ENCODE data around the gene POLDIP2.

The POLDIP2 gene

GRCh38 chr17:28398280-28398981, 41.1 kb upstream of the POLDIP2 start:
- Histone ChIP-seq H3K27ac (ENCODE audit: insufficient read depth, low read length, poor library complexity, severe bottlenecking) (no peak overlapping the region), H3K4me3 (ENCODE audit: insufficient read depth, low read depth, low read length, poor library complexity, severe bottlenecking) (no peak overlapping the region), H3K27me3 (replicated peaks; ENCODE audit: control insufficient read depth, insufficient read depth, low read length, poor library complexity, severe bottlenecking) (no peaks in the 10 kb centered on the region), H3K9me3 (ENCODE audit: control insufficient read depth, low read length) (no peaks in the 10 kb centered on the region), H3K36me3 (ENCODE audit: control insufficient read depth, insufficient read depth, low read length) (peaks cover 22% of the 10 kb centered on the region), H3K4me1 (ENCODE audit: control insufficient read depth, insufficient read depth, low read length, poor library complexity, severe bottlenecking) (no peaks in the 10 kb centered on the region)
- no peak for DNase-seq

GRCh38 chr17:28397687-28398279, 40.5 kb upstream of the POLDIP2 start:
- Histone ChIP-seq H3K36me3 (ENCODE audit: control insufficient read depth, insufficient read depth, low read length) (peaks cover 23% of the 10 kb centered on the region), H3K27ac (ENCODE audit: insufficient read depth, low read length, poor library complexity, severe bottlenecking) (no peak overlapping the region), H3K9me3 (ENCODE audit: control insufficient read depth, low read length) (no peaks in the 10 kb centered on the region), H3K4me3 (ENCODE audit: insufficient read depth, low read depth, low read length, poor library complexity, severe bottlenecking) (no peak overlapping the region), H3K27me3 (replicated peaks; ENCODE audit: control insufficient read depth, insufficient read depth, low read length, poor library complexity, severe bottlenecking) (no peaks in the 10 kb centered on the region), H3K4me1 (ENCODE audit: control insufficient read depth, insufficient read depth, low read length, poor library complexity, severe bottlenecking) (no peaks in the 10 kb centered on the region)
- no peak for DNase-seq

- no peak for DNase-seq
- Histone ChIP-seq H3K27me3 (replicated peaks; ENCODE audit: control insufficient read depth, insufficient read depth, low read length, poor library complexity, severe bottlenecking) (no peaks in the 10 kb centered on the region), H3K4me3 (ENCODE audit: insufficient read depth, low read depth, low read length, poor library complexity, severe bottlenecking) (no peak overlapping the region), H3K36me3 (ENCODE audit: control insufficient read depth, insufficient read depth, low read length) (peaks cover 28% of the 10 kb centered on the region), H3K9me3 (ENCODE audit: control insufficient read depth, low read length) (no peaks in the 10 kb centered on the region), H3K4me1 (ENCODE audit: control insufficient read depth, insufficient read depth, low read length, poor library complexity, severe bottlenecking) (no peaks in the 10 kb centered on the region), H3K27ac (ENCODE audit: insufficient read depth, low read length, poor library complexity, severe bottlenecking) (no peak overlapping the region)
Observed at GRCh38 chr17:28397275-28397674, 39.9 kb upstream of the POLDIP2 start.

GRCh38 chr17:28396635-28397239, 39.4 kb upstream of the POLDIP2 start:
- no peaks in the 10 kb centered on the region for H3K4me1 ChIP-seq (ENCODE audit: control insufficient read depth, insufficient read depth, low read length, poor library complexity, severe bottlenecking)
- no peaks in the 10 kb centered on the region for H3K9me3 ChIP-seq (ENCODE audit: control insufficient read depth, low read length)
- no peaks in the 10 kb centered on the region for H3K27me3 ChIP-seq (replicated peaks; ENCODE audit: control insufficient read depth, insufficient read depth, low read length, poor library complexity, severe bottlenecking)
- H3K4me3 ChIP-seq (ENCODE audit: insufficient read depth, low read depth, low read length, poor library complexity, severe bottlenecking), result no peak overlapping the region
- no peak for DNase-seq
- no peak overlapping the region for H3K27ac ChIP-seq (ENCODE audit: insufficient read depth, low read length, poor library complexity, severe bottlenecking)
- H3K36me3 ChIP-seq (ENCODE audit: control insufficient read depth, insufficient read depth, low read length), result peaks cover 29% of the 10 kb centered on the region

- DNase-seq, result no peak
- Histone ChIP-seq H3K27me3 (replicated peaks; ENCODE audit: control insufficient read depth, insufficient read depth, low read length, poor library complexity, severe bottlenecking) (no peaks in the 10 kb centered on the region), H3K27ac (ENCODE audit: insufficient read depth, low read length, poor library complexity, severe bottlenecking) (no peak overlapping the region), H3K4me1 (ENCODE audit: control insufficient read depth, insufficient read depth, low read length, poor library complexity, severe bottlenecking) (no peaks in the 10 kb centered on the region), H3K36me3 (ENCODE audit: control insufficient read depth, insufficient read depth, low read length) (peaks cover 34% of the 10 kb centered on the region), H3K4me3 (ENCODE audit: insufficient read depth, low read depth, low read length, poor library complexity, severe bottlenecking) (no peak overlapping the region), H3K9me3 (ENCODE audit: control insufficient read depth, low read length) (no peaks in the 10 kb centered on the region)
Observed at GRCh38 chr17:28395968-28396367, 38.6 kb upstream of the POLDIP2 start.

- DNase-seq, result no peak
- H3K4me3 ChIP-seq (ENCODE audit: insufficient read depth, low read depth, low read length, poor library complexity, severe bottlenecking), result no peak overlapping the region
- H3K36me3 ChIP-seq (ENCODE audit: control insufficient read depth, insufficient read depth, low read length), result peaks cover 40% of the 10 kb centered on the region
- no peaks in the 10 kb centered on the region for H3K4me1 ChIP-seq (ENCODE audit: control insufficient read depth, insufficient read depth, low read length, poor library complexity, severe bottlenecking)
- H3K9me3 ChIP-seq (ENCODE audit: control insufficient read depth, low read length), result no peaks in the 10 kb centered on the region
- no peaks in the 10 kb centered on the region for H3K27me3 ChIP-seq (replicated peaks; ENCODE audit: control insufficient read depth, insufficient read depth, low read length, poor library complexity, severe bottlenecking)
- no peak overlapping the region for H3K27ac ChIP-seq (ENCODE audit: insufficient read depth, low read length, poor library complexity, severe bottlenecking)
Observed at GRCh38 chr17:28395426-28395825, 38.1 kb upstream of the POLDIP2 start.

GRCh38 chr17:28394337-28395116, 37.2 kb upstream of the POLDIP2 start:
- Histone ChIP-seq H3K27me3 (replicated peaks; ENCODE audit: control insufficient read depth, insufficient read depth, low read length, poor library complexity, severe bottlenecking) (no peaks in the 10 kb centered on the region), H3K36me3 (ENCODE audit: control insufficient read depth, insufficient read depth, low read length) (peaks cover 48% of the 10 kb centered on the region), H3K9me3 (ENCODE audit: control insufficient read depth, low read length) (no peaks in the 10 kb centered on the region), H3K4me1 (ENCODE audit: control insufficient read depth, insufficient read depth, low read length, poor library complexity, severe bottlenecking) (no peaks in the 10 kb centered on the region), H3K27ac (ENCODE audit: insufficient read depth, low read length, poor library complexity, severe bottlenecking) (no peak overlapping the region), H3K4me3 (ENCODE audit: insufficient read depth, low read depth, low read length, poor library complexity, severe bottlenecking) (no peak overlapping the region)
- DNase-seq, result no peak

GRCh38 chr17:28392491-28392890, 35.2 kb upstream of the POLDIP2 start:
- Histone ChIP-seq H3K36me3 (ENCODE audit: control insufficient read depth, insufficient read depth, low read length) (peaks cover 56% of the 10 kb centered on the region), H3K27ac (ENCODE audit: insufficient read depth, low read length, poor library complexity, severe bottlenecking) (no peak overlapping the region), H3K4me1 (ENCODE audit: control insufficient read depth, insufficient read depth, low read length, poor library complexity, severe bottlenecking) (no peaks in the 10 kb centered on the region), H3K4me3 (ENCODE audit: insufficient read depth, low read depth, low read length, poor library complexity, severe bottlenecking) (no peak overlapping the region), H3K27me3 (replicated peaks; ENCODE audit: control insufficient read depth, insufficient read depth, low read length, poor library complexity, severe bottlenecking) (no peaks in the 10 kb centered on the region), H3K9me3 (ENCODE audit: control insufficient read depth, low read length) (no peaks in the 10 kb centered on the region)
- DNase-seq, result no peak

GRCh38 chr17:28391401-28391800, 34.1 kb upstream of the POLDIP2 start:
- Histone ChIP-seq H3K27ac (ENCODE audit: insufficient read depth, low read length, poor library complexity, severe bottlenecking) (no peak overlapping the region), H3K4me3 (ENCODE audit: insufficient read depth, low read depth, low read length, poor library complexity, severe bottlenecking) (no peak overlapping the region), H3K9me3 (ENCODE audit: control insufficient read depth, low read length) (no peaks in the 10 kb centered on the region), H3K27me3 (replicated peaks; ENCODE audit: control insufficient read depth, insufficient read depth, low read length, poor library complexity, severe bottlenecking) (no peaks in the 10 kb centered on the region), H3K4me1 (ENCODE audit: control insufficient read depth, insufficient read depth, low read length, poor library complexity, severe bottlenecking) (no peaks in the 10 kb centered on the region), H3K36me3 (ENCODE audit: control insufficient read depth, insufficient read depth, low read length) (peaks cover 55% of the 10 kb centered on the region)
- DNase-seq, result no peak

GRCh38 chr17:28390984-28391383, 33.7 kb upstream of the POLDIP2 start:
- H3K4me1 ChIP-seq (ENCODE audit: control insufficient read depth, insufficient read depth, low read length, poor library complexity, severe bottlenecking), result no peaks in the 10 kb centered on the region
- no peaks in the 10 kb centered on the region for H3K27me3 ChIP-seq (replicated peaks; ENCODE audit: control insufficient read depth, insufficient read depth, low read length, poor library complexity, severe bottlenecking)
- no peaks in the 10 kb centered on the region for H3K9me3 ChIP-seq (ENCODE audit: control insufficient read depth, low read length)
- H3K36me3 ChIP-seq (ENCODE audit: control insufficient read depth, insufficient read depth, low read length), result peaks cover 51% of the 10 kb centered on the region
- H3K27ac ChIP-seq (ENCODE audit: insufficient read depth, low read length, poor library complexity, severe bottlenecking), result no peak overlapping the region
- no peak overlapping the region for H3K4me3 ChIP-seq (ENCODE audit: insufficient read depth, low read depth, low read length, poor library complexity, severe bottlenecking)
- no peak for DNase-seq

Data from effector memory CD4-positive, alpha-beta T cell (primary cell).